Keratinocyte (primary cell): Measurements from ENCODE around the gene ACOXL.

ENCODE experiments used
- CTCF ChIP-seq, 3 experiments: IDR thresholded peaks in 1 of 3; conservative IDR thresholded peaks in 1 of 3; optimal IDR thresholded peaks in 1 of 3; 2 replicates in 2 of 3; 3 replicates in 1 of 3; pipeline versions ENCODE3 to v1.5.1; 2011; ENCODE audit warnings: low read length in 3 of 3, mild to moderate bottlenecking in 3 of 3, moderate library complexity in 2 of 3, control low read depth in 1 of 3, inconsistent platforms in 1 of 3; ENCODE audit not compliant: insufficient read depth in 2 of 3; ENCODE audit errors: extremely low read depth in 1 of 3
- EZH2 ChIP-seq: IDR thresholded peaks from one replicate; pipeline ENCODE4 v1.6.1; 2012; ENCODE audit warnings: inconsistent platforms, mild to moderate bottlenecking, low read length, moderate library complexity

GRCh38 chr2:110997331-110998045, 265.1 kb downstream of the ACOXL start:
- TF ChIP-seq CTCF (optimal IDR thresholded peaks at IDR 0.05 in 1 of 3, IDR thresholded peaks at IDR 0.05 in 1 of 3, conservative IDR thresholded peaks at IDR 0.05 in 1 of 3; ENCODE audit: extremely low read depth in 1 of 3, insufficient read depth in 2 of 3, low read length in 3 of 3) = no peak
- TF ChIP-seq EZH2 = no peak
